Thyroid gland (tissue), 4 donors: ENCODE data around the gene TNPO3. TPM values are rescaled to one million over a fixed set of nuclear protein-coding genes. Genes with fewer than 3 reads are reported as not detected.

Experiments
- DNase-seq, 2 donors: peaks; one replicate each; pipeline ENCODE4 v3.0.0-alpha.2; 2019
- H3K27ac ChIP-seq, 3 donors: fragments of 200-600 bp; sonication (generic); 1 replicate in 2 of 3; 2 replicates in 1 of 3; pipeline ENCODE4 v1.5.1; 2016 to 2019; ENCODE audit warnings: mild to moderate bottlenecking in 1 of 3, moderate library complexity in 1 of 3
- H3K27me3 ChIP-seq: fragments of 200-600 bp; sonication (generic); one replicate; pipeline ENCODE4 v1.5.1; 2019
- H3K36me3 ChIP-seq, 2 donors: fragments of 200-600 bp; sonication (generic); one replicate each; pipeline ENCODE4 v1.5.1; 2016 to 2019
- H3K4me1 ChIP-seq, 2 donors: fragments of 200-600 bp; sonication (generic); one replicate each; pipeline ENCODE4 v1.5.1; 2017 to 2019
- H3K4me3 ChIP-seq, 3 donors: fragments of 200-600 bp; sonication (generic); replicated peaks in 1 of 3; 1 replicate in 2 of 3; 2 replicates in 1 of 3; pipeline ENCODE4 v1.5.1; 2016; ENCODE audit warnings: mild to moderate bottlenecking in 1 of 3
- H3K9me3 ChIP-seq: fragments of 200-600 bp; sonication (generic); one replicate; pipeline ENCODE4 v1.5.1; 2017
- POLR2A ChIP-seq, 2 donors: fragments of 450-650 bp; IDR thresholded peaks; one replicate each; pipeline ENCODE4 v1.6.1; 2017; ENCODE audit warnings: antibody characterized with exemption in 2 of 2, mild to moderate bottlenecking in 2 of 2, moderate library complexity in 1 of 2
- WGBS, 2 donors: methylation state at CpG; one replicate each; pipeline ENCODE4 v1.1.5; 2017; 5-methylcytosine and 5-hydroxymethylcytosine counted together
- intact Hi-C: fragments of 100-400 bp; cut with DNase I; formaldehyde crosslinking; loops from one replicate; pipeline ENCODE4 v1.15.1; 2023
- total RNA-seq, 4 donors: library from RNA; depleted of rRNA; stranded (reverse); fragments of >200 nt; gene quantifications; one replicate each; pipeline ENCODE4 v1.2.3, GENCODE V29; 2016
- TF ChIP-seq, protein P1 (sequence below), 6 experiments: fragments of 200-600 bp in 3 of 6; fragments of 450-650 bp in 3 of 6; sonication (generic) in 3 of 6; IDR thresholded peaks; one replicate each; pipeline ENCODE4 v1.5.1; 2016 to 2019; ENCODE audit warnings: antibody characterized with exemption in 6 of 6, mild to moderate bottlenecking in 2 of 6, inconsistent platforms in 1 of 6, moderate library complexity in 1 of 6

Gene TNPO3
- total RNA-seq, 4 donors from 2014 or later = 46.1 to 56.2 (median 51.8) TPM

DNA sequence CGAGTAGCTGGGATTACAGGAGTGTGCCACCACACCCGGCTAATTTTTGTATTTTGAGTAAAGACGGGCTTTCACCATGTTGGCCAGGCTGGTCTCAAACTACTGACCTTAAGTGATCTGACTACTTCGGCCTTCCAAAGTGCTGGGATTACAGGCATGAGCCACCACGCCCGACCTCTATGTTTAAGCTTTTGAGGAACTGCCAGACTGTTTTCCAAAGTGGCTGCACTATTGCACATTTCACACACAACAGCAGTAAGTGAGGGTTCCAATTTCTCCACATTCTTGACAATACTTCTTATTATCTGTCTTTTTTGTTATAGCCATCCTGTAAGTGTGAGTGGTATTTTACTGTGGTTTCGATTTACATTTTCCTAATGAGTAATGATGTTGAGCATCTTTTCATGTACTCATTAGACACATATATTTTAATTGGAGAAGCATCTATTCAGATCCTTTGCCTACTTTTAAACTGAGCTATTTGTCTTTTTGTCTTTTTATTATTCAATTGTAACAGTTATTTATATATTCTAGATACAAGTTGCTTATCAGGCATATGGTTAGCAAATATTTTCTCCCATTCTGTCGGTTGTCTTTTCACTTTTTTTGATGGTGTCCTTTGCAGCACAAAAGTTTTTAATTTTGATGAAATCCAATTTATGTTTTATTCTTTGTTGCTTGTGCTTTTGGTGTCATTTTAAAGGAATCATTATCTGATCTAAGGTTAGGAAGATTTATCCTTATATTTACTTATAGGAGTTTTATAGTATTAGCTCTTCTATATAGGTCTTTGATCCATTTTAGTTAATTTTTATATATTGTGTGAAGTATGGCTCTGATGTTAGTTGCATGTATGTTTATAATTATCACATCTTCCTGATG is 130.0 kb downstream of the TNPO3 start:
- Histone ChIP-seq H3K36me3 (no peaks in the 10 kb centered on the region), H3K27ac (no peak overlapping the region), H3K4me3 (no peak overlapping the region), H3K4me1 (no peaks in the 10 kb centered on the region), H3K27me3 (no peaks in the 10 kb centered on the region), H3K9me3 (no peaks in the 10 kb centered on the region)
- 85 to 92% methylated on average over 8 of the region's 8 CpGs for WGBS, 2 donors
- intact Hi-C loops = no loop called here
- TF ChIP-seq POLR2A (IDR thresholded peaks at IDR 0.05) = no peak
- TF ChIP-seq, protein P1, sequence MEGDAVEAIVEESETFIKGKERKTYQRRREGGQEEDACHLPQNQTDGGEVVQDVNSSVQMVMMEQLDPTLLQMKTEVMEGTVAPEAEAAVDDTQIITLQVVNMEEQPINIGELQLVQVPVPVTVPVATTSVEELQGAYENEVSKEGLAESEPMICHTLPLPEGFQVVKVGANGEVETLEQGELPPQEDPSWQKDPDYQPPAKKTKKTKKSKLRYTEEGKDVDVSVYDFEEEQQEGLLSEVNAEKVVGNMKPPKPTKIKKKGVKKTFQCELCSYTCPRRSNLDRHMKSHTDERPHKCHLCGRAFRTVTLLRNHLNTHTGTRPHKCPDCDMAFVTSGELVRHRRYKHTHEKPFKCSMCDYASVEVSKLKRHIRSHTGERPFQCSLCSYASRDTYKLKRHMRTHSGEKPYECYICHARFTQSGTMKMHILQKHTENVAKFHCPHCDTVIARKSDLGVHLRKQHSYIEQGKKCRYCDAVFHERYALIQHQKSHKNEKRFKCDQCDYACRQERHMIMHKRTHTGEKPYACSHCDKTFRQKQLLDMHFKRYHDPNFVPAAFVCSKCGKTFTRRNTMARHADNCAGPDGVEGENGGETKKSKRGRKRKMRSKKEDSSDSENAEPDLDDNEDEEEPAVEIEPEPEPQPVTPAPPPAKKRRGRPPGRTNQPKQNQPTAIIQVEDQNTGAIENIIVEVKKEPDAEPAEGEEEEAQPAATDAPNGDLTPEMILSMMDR (IDR thresholded peaks at IDR 0.05) = no peak
- no peak for DNase-seq

DNA sequence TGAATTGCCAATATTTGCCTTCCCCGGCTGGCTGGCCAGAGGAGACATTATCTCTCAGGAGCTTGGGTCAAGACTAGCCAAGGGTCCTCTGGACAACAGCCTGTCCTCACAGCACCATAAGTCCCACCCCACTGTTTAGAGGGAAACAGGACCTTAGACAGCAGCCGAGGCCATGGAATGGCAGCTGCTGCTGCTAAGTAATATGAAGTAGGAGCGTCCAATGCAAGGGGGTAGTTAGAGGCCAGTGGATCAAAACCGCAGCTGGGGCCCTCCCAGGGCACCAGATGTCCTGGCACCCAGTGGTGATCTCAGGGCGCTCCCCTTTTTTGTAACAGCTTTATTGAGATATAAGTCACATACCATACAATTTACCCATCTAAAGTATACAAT is 131.5 kb downstream of the TNPO3 start:
- WGBS, 2 donors = 85 to 98% methylated on average over 4 to 5 of the region's 5 CpGs
- no peaks in the 10 kb centered on the region for H3K9me3 ChIP-seq
- no peak for DNase-seq
- no peak for TF ChIP-seq POLR2A (IDR thresholded peaks at IDR 0.05)
- TF ChIP-seq, protein P1 (IDR thresholded peaks at IDR 0.05) = no peak
- intact Hi-C loops = no loop called here
- H3K36me3 ChIP-seq = no peaks in the 10 kb centered on the region
- no peaks in the 10 kb centered on the region for H3K27me3 ChIP-seq
- H3K4me3 ChIP-seq = no peak overlapping the region
- no peak overlapping the region for H3K27ac ChIP-seq
- no peaks in the 10 kb centered on the region for H3K4me1 ChIP-seq

GRCh38 chr7:128922496-128923410 is 132.2 kb downstream of the TNPO3 start:
- H3K4me1 ChIP-seq = no peaks in the 10 kb centered on the region
- WGBS, 2 donors = 94% methylated on average over 10 to 14 of the region's 16 CpGs
- H3K9me3 ChIP-seq = no peaks in the 10 kb centered on the region
- TF ChIP-seq, protein P1 (IDR thresholded peaks at IDR 0.05) = no peak
- no peak for TF ChIP-seq POLR2A (IDR thresholded peaks at IDR 0.05)
- H3K4me3 ChIP-seq = no peak overlapping the region
- no peaks in the 10 kb centered on the region for H3K36me3 ChIP-seq
- no peak for DNase-seq
- H3K27ac ChIP-seq = no peak overlapping the region
- intact Hi-C loops = no loop called here
- no peaks in the 10 kb centered on the region for H3K27me3 ChIP-seq

- TF ChIP-seq, protein P1 (IDR thresholded peaks at IDR 0.05) = no peak
- no peak for TF ChIP-seq POLR2A (IDR thresholded peaks at IDR 0.05)
- 79 to 93% methylated on average over 9 of the region's 9 CpGs for WGBS, 2 donors
- Histone ChIP-seq H3K27ac (no peak overlapping the region), H3K4me1 (no peaks in the 10 kb centered on the region), H3K4me3 (no peak overlapping the region), H3K36me3 (no peaks in the 10 kb centered on the region), H3K27me3 (no peaks in the 10 kb centered on the region), H3K9me3 (no peaks in the 10 kb centered on the region)
- no peak for DNase-seq
- intact Hi-C loops = no loop called here
Observed at GRCh38 chr7:128921866-128922440, 133.0 kb downstream of the TNPO3 start.
